H1 (cell line): ENCODE measurements around the gene FAM13C. TPM values are rescaled to one million over a fixed set of nuclear protein-coding genes. Genes with fewer than 3 reads are reported as not detected.

Source experiments
- CTCF ChIA-PET: fragments of 300-600 bp; sonication (Branson Sonifier 250); formaldehyde crosslinking; loops from one replicate; lab custom pipeline; 2021; ENCODE audit not compliant: partially characterized antibody; lab: Charles Lee
- POLR2A ChIA-PET: fragments of 300-600 bp; sonication (Branson Sonifier 250); formaldehyde crosslinking; loops from one replicate; lab custom pipeline; 2021; ENCODE audit warnings: inconsistent platforms; ENCODE audit not compliant: partially characterized antibody; lab: Charles Lee
- DNase-seq, 2 experiments: peaks; one replicate each; pipeline versions ENCODE4 v3.0.0 to v3.0.0-alpha.2; 2010 to 2022; ENCODE audit warnings: low spot score in 2 of 2, low read depth in 1 of 2, mixed read lengths in 1 of 2
- FAIRE-seq: peaks from 2 replicates; lab custom pipeline; 2011; peaks lifted over from hg19 to GRCh38; lab: Jason Lieb, UNC
- H2AFZ ChIP-seq: 2 replicates; pipeline ENCODE4 v1.8.1; 2012; ENCODE audit warnings: low read length, inconsistent platforms
- H2AK5ac ChIP-seq: 2 replicates; pipeline ENCODE4 v1.6.1; 2013; ENCODE audit warnings: low read depth, low read length
- H2BK120ac ChIP-seq: replicated peaks from 2 replicates; pipeline ENCODE3; 2013; ENCODE audit warnings: low read depth, low read length, inconsistent platforms
- H2BK12ac ChIP-seq: 2 replicates; pipeline ENCODE4 v1.6.1; 2013; ENCODE audit warnings: low read depth, low read length
- H2BK15ac ChIP-seq: 2 replicates; pipeline ENCODE4 v1.6.1; 2013; ENCODE audit warnings: low read length
- H2BK20ac ChIP-seq: 2 replicates; pipeline ENCODE4 v1.6.1; 2013; ENCODE audit warnings: low read length
- H2BK5ac ChIP-seq: 2 replicates; pipeline ENCODE4 v1.6.1; 2013; ENCODE audit warnings: low read depth, low read length
- H3K14ac ChIP-seq: 2 replicates; pipeline ENCODE4 v1.6.1; 2013; ENCODE audit warnings: inconsistent platforms; ENCODE audit not compliant: insufficient read length
- H3K18ac ChIP-seq: 2 replicates; pipeline ENCODE4 v1.6.1; 2013; ENCODE audit warnings: low read length; ENCODE audit errors: extremely low read depth
- H3K23ac ChIP-seq: 2 replicates; pipeline ENCODE4 v1.6.1; 2013; ENCODE audit warnings: inconsistent platforms; ENCODE audit not compliant: insufficient read length
- H3K23me2 ChIP-seq: 2 replicates; pipeline ENCODE4 v1.6.1; 2013; ENCODE audit warnings: low read depth, low read length
- H3K27ac ChIP-seq: 2 replicates; pipeline ENCODE4 v1.6.1; 2011; ENCODE audit warnings: low read depth, low read length, inconsistent platforms
- H3K27me3 ChIP-seq, 4 experiments: replicated peaks in 1 of 4; 1 replicate in 1 of 4; 2 replicates in 3 of 4; pipeline versions ENCODE4 v1.6.1 to v1.8.1; 2011 to 2013; ENCODE audit warnings: low read length in 3 of 4, mild to moderate bottlenecking in 3 of 4, inconsistent platforms in 2 of 4, mixed read lengths in 2 of 4, moderate library complexity in 1 of 4; ENCODE audit not compliant: control insufficient read depth in 3 of 4, insufficient read depth in 3 of 4; ENCODE audit errors: extremely low read depth in 1 of 4
- H3K36me3 ChIP-seq, 4 experiments: 2 replicates each; pipeline versions ENCODE4 v1.6.1 to v1.8.1; 2011 to 2013; ENCODE audit warnings: mild to moderate bottlenecking in 4 of 4, low read length in 3 of 4, moderate library complexity in 2 of 4, control low read depth in 1 of 4, inconsistent platforms in 1 of 4; ENCODE audit not compliant: insufficient read depth in 4 of 4, control insufficient read depth in 2 of 4
- H3K4ac ChIP-seq: replicated peaks from 2 replicates; pipeline ENCODE3; 2013; ENCODE audit warnings: low read length, low read depth, mixed read lengths, inconsistent platforms; ENCODE audit not compliant: insufficient read length
- H3K4me1 ChIP-seq, 4 experiments: replicated peaks in 1 of 4; 1 replicate in 1 of 4; 2 replicates in 3 of 4; pipeline versions ENCODE4 v1.6.1 to v1.8.1; 2011 to 2013; ENCODE audit warnings: low read length in 3 of 4, inconsistent platforms in 2 of 4, mixed read lengths in 1 of 4; ENCODE audit not compliant: insufficient read depth in 4 of 4, control insufficient read depth in 3 of 4
- H3K4me2 ChIP-seq, 2 experiments: 2 replicates each; pipeline versions ENCODE4 v1.6.1 to v1.8.1; 2011 to 2013; ENCODE audit warnings: low read depth in 2 of 2, low read length in 2 of 2, control low read depth in 1 of 2, inconsistent platforms in 1 of 2, mild to moderate bottlenecking in 1 of 2; ENCODE audit not compliant: insufficient read depth in 1 of 2
- H3K4me3 ChIP-seq, 4 experiments: fragments of 200-600, 300-600 bp in 1 of 4; sonication (generic), shearing (Covaris generic), sonication (Bioruptor Twin) in 1 of 4; 2 replicates each; pipeline versions ENCODE4 v1.5.1 to v1.8.1; 2011 to 2016; ENCODE audit warnings: low read length in 4 of 4, low read depth in 3 of 4, control low read depth in 2 of 4, inconsistent platforms in 2 of 4, mild to moderate bottlenecking in 2 of 4, mixed read lengths in 1 of 4, moderate library complexity in 1 of 4; ENCODE audit not compliant: insufficient read depth in 2 of 4; ENCODE audit errors: extremely low read depth in 1 of 4
- H3K56ac ChIP-seq: replicated peaks from 2 replicates; pipeline ENCODE3; 2013; ENCODE audit warnings: low read depth, mild to moderate bottlenecking, mixed read lengths, low read length, inconsistent platforms; ENCODE audit not compliant: insufficient read length
- H3K79me1 ChIP-seq: 2 replicates; pipeline ENCODE4 v1.6.1; 2013; ENCODE audit warnings: low read depth, low read length, control low read depth
- H3K79me2 ChIP-seq, 2 experiments: 2 replicates each; pipeline versions ENCODE4 v1.6.1 to v1.8.1; 2012 to 2013; ENCODE audit warnings: low read length in 2 of 2, mild to moderate bottlenecking in 2 of 2, inconsistent platforms in 1 of 2; ENCODE audit not compliant: insufficient read depth in 2 of 2, control insufficient read depth in 1 of 2
- H3K9ac ChIP-seq, 4 experiments: replicated peaks in 1 of 4; 1 replicate in 1 of 4; 2 replicates in 3 of 4; pipeline versions ENCODE4 v1.6.1 to v1.8.1; 2011 to 2013; ENCODE audit warnings: low read depth in 3 of 4, low read length in 3 of 4, control low read depth in 2 of 4, mild to moderate bottlenecking in 2 of 4, moderate library complexity in 2 of 4, inconsistent platforms in 1 of 4; ENCODE audit errors: extremely low read depth in 1 of 4
- H3K9me3 ChIP-seq, 2 experiments: 2 replicates each; pipeline versions ENCODE4 v1.6.1 to v1.8.1; 2012 to 2013; ENCODE audit warnings: mild to moderate bottlenecking in 2 of 2, moderate library complexity in 2 of 2, control low read depth in 1 of 2, inconsistent platforms in 1 of 2, low read depth in 1 of 2, low read length in 1 of 2, mixed read lengths in 1 of 2; ENCODE audit not compliant: insufficient read depth in 2 of 2
- H4K20me1 ChIP-seq, 2 experiments: replicated peaks in 1 of 2; 2 replicates each; pipeline versions ENCODE3 to v1.8.1; 2011 to 2013; ENCODE audit warnings: inconsistent platforms in 2 of 2, low read length in 2 of 2, mild to moderate bottlenecking in 1 of 2; ENCODE audit not compliant: insufficient read depth in 2 of 2, control insufficient read depth in 1 of 2
- H4K5ac ChIP-seq: 2 replicates; pipeline ENCODE4 v1.6.1; 2013; ENCODE audit warnings: low read length, low read depth, mixed read lengths, inconsistent platforms; ENCODE audit not compliant: insufficient read length
- H4K8ac ChIP-seq: 2 replicates; pipeline ENCODE4 v1.8.0; 2013; ENCODE audit warnings: mild to moderate bottlenecking, moderate library complexity, low read length, inconsistent platforms; ENCODE audit not compliant: insufficient read depth; ENCODE audit errors: extremely low read depth
- H4K91ac ChIP-seq: replicated peaks from 2 replicates; pipeline ENCODE3; 2013; ENCODE audit warnings: low read length, mixed read lengths, inconsistent platforms; ENCODE audit not compliant: insufficient read length
- ATF2 ChIP-seq: IDR thresholded peaks from 2 replicates; pipeline ENCODE4 v1.6.1; 2012; ENCODE audit warnings: low read length, inconsistent platforms
- BRCA1 ChIP-seq: IDR thresholded peaks from 2 replicates; pipeline ENCODE4 v1.6.1; 2012; ENCODE audit warnings: low read depth, low read length, improper control_type of control experiment
- CBX5 ChIP-seq: fragments of 300-800, 300-1000 bp; sonication (generic); IDR thresholded peaks from 2 replicates; pipeline ENCODE4 v1.7.1; 2016; ENCODE audit warnings: antibody characterized with exemption, low read length, low read depth
- CREB1 ChIP-seq: IDR thresholded peaks from 2 replicates; pipeline ENCODE4 v1.6.1; 2012; ENCODE audit warnings: inconsistent platforms
- HDAC2 ChIP-seq, 2 experiments: fragments of 300-600 bp in 1 of 2; sonication (generic) in 1 of 2; IDR thresholded peaks; 2 replicates each; pipeline ENCODE4 v1.6.1; 2011 to 2012; ENCODE audit warnings: low read depth in 2 of 2, low read length in 2 of 2, mild to moderate bottlenecking in 2 of 2, moderate library complexity in 2 of 2, borderline replicate concordance in 1 of 2, inconsistent platforms in 1 of 2
- PHF8 ChIP-seq: fragments of 200-600 bp; sonication (generic); conservative IDR thresholded peaks from 2 replicates; pipeline ENCODE4 v1.7.1; 2012; ENCODE audit warnings: low read depth, mild to moderate bottlenecking, inconsistent platforms, low read length, moderate library complexity
- RBBP5 ChIP-seq: IDR thresholded peaks from 2 replicates; pipeline ENCODE4 v1.7.1; 2012; ENCODE audit warnings: low read depth, mild to moderate bottlenecking, inconsistent platforms, low read length, moderate library complexity, borderline replicate concordance
- SUZ12 ChIP-seq: fragments of 200-600 bp; sonication (generic); IDR thresholded peaks from 2 replicates; pipeline ENCODE4 v1.6.1; 2012; ENCODE audit warnings: mild to moderate bottlenecking, inconsistent platforms, low read length, moderate library complexity, mixed read lengths
- WGBS, 2 experiments: shearing (Covaris generic) in 1 of 2; methylation state at CpG; one replicate each; pipeline versions ENCODE4 v1.1.6 to v1.1.7; 2013 to 2015; ENCODE audit warnings: low lambda C conversion rate in 2 of 2, mixed read lengths in 2 of 2, inconsistent platforms in 1 of 2, low coverage in 1 of 2, missing lambda C conversion rate in 1 of 2; ENCODE audit not compliant: insufficient replicate concordance in 2 of 2, insufficient coverage in 1 of 2, insufficient read length in 1 of 2; ENCODE audit errors: extremely low coverage in 1 of 2, missing lambda C conversion rate in 1 of 2; 5-methylcytosine and 5-hydroxymethylcytosine counted together
- polyA plus RNA-seq, 7 experiments: library from polyadenylated mRNA; depleted of rRNA in 3 of 7; stranded (reverse) in 5 of 7; unstranded in 2 of 7; fragments of >200 nt in 5 of 7; fragments of 200-250 nt in 2 of 7; gene quantifications; 1 replicate in 5 of 7; 2 replicates in 1 of 7; 4 replicates in 1 of 7; pipeline versions ENCODE4 v1.2.1 to v1.2.3, GENCODE V29; 2011 to 2013; ENCODE audit warnings: missing spikeins in 2 of 7, mixed read lengths in 2 of 7
- total RNA-seq: library from RNA; stranded (reverse); fragmentation: NEBNext Ultra II Directional; extraction: Animal tissue kit (Norgen Biotek cat#: 25700); gene quantifications from 2 replicates; pipeline ENCODE4 v1.2.1, GENCODE V29; 2021
- TF ChIP-seq, protein P1 (sequence below): IDR thresholded peaks from 2 replicates; pipeline ENCODE4 v1.6.1; 2011; ENCODE audit warnings: low read length, improper control_type of control experiment

The FAM13C gene
- total and polyA plus RNA-seq, 2 of the 8 experiments (the other 6 are each of a cell fraction or from before 2014, with no cell fraction given), result 0.56 to 0.62 TPM

DNA sequence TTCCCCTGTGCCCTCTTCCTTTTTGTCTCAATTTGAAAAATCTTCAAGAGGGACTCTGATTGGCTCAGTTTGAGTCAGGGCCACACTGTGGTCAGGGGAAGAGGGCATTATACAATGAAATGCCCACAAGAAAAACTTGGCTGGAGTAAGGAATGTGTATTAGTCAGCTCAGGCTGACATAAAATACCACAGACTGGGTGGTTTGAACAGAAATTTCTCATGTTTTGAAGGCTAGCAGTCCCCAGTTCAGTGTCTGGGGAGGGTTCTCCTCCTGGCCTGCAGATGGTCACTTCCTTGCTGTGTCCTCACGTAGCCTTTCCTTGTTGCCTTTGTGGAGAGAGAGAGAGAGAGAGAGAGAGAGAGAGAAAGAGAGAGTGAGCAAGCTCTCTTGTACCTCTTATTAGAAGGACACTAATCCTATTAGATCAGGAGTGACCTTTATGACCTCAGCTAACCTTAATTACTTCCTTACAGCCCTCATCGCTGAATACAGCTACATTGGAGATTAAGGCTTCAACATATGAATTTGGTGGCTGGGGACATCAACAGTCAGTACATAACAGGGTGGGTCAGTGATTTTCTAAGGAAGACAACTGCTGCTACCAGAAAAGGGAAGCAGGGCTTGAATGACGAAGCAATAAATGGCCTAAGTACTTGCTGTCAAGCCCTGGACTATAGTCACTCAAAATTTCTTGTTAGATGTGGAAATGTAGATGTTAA, 25.8 kb upstream of the FAM13C start:
- H3K27ac ChIP-seq, result no peak overlapping the region
- POLR2A ChIA-PET, result interaction anchor here (1.7 kb wide), 1 partner anchor 17 kb away, joined by 3 read pairs; no protein-coding TSS in a partner anchor
- H3K4ac ChIP-seq, result no peak overlapping the region
- no peak overlapping the region for H2BK15ac ChIP-seq
- H2BK120ac ChIP-seq, result no peak overlapping the region
- H3K4me3 ChIP-seq, result no peak overlapping the region
- H2BK12ac ChIP-seq, result no peak overlapping the region
- CTCF ChIA-PET, result interaction anchor here (0.6 to 2.4 kb wide), 8 partner anchors 10 to 238 kb away, joined by 3 to 7 read pairs (median 4); no protein-coding TSS in a partner anchor
- no peak overlapping the region for H3K4me2 ChIP-seq
- H3K18ac ChIP-seq, result no peak overlapping the region
- no peaks in the 10 kb centered on the region for H3K23me2 ChIP-seq
- H3K14ac ChIP-seq, result no peak overlapping the region
- H3K56ac ChIP-seq, result no peak overlapping the region
- H4K20me1 ChIP-seq, result no peaks in the 10 kb centered on the region
- H4K8ac ChIP-seq, result no peak overlapping the region
- H3K23ac ChIP-seq, result no peak overlapping the region
- H2AK5ac ChIP-seq, result no peak overlapping the region
- no peaks in the 10 kb centered on the region for H3K36me3 ChIP-seq
- H3K9ac ChIP-seq, result no peak overlapping the region
- FAIRE-seq (no peak), DNase-seq (no peak)
- peaks cover 0 to 2% (median 0%) of the 10 kb centered on the region in 4 experiments; a peak in 2 of 7 replicates for H3K4me1 ChIP-seq
- no peaks in the 10 kb centered on the region for H3K79me2 ChIP-seq
- H2BK20ac ChIP-seq, result no peak overlapping the region
- H3K9me3 ChIP-seq, result no peaks in the 10 kb centered on the region
- WGBS, 2 experiments, result 76% methylated on average over 3 of the region's 3 CpGs; no CpG with 5 or more reads in 1 of the 2 experiments
- H4K5ac ChIP-seq, result no peak overlapping the region
- no peak overlapping the region for H2BK5ac ChIP-seq
- no peak overlapping the region for H4K91ac ChIP-seq
- H2AFZ ChIP-seq, result no peak overlapping the region
- no peaks in the 10 kb centered on the region for H3K27me3 ChIP-seq
- no peaks in the 10 kb centered on the region for H3K79me1 ChIP-seq
- TF ChIP-seq, protein P1, sequence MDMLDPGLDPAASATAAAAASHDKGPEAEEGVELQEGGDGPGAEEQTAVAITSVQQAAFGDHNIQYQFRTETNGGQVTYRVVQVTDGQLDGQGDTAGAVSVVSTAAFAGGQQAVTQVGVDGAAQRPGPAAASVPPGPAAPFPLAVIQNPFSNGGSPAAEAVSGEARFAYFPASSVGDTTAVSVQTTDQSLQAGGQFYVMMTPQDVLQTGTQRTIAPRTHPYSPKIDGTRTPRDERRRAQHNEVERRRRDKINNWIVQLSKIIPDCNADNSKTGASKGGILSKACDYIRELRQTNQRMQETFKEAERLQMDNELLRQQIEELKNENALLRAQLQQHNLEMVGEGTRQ, result no peak
- TF ChIP-seq RBBP5, result no peak
- no peak for TF ChIP-seq BRCA1
- no peak for TF ChIP-seq SUZ12
- TF ChIP-seq ATF2, result no peak
- no peak for TF ChIP-seq HDAC2 (IDR thresholded peaks at IDR 0.05; ENCODE audit: borderline replicate concordance in 1 of 2, low read depth in 2 of 2, low read length in 2 of 2)
- no peak for TF ChIP-seq CREB1
- TF ChIP-seq PHF8, result no peak
- no peak for TF ChIP-seq CBX5
